Stromal cell of bone marrow (primary cell): Measurements from ENCODE around the gene CMTM6.
"Not testable (repeated sequence)": the region's sequence is repeated elsewhere in the genome, so short reads cannot be mapped to it uniquely, and the experiment has no call there.

Experiments used
- DNase-seq: peaks from one replicate; pipeline ENCODE4 v3.0.0-alpha.2; 2012; ENCODE audit warnings: low read depth

CMTM6 gene

GRCh38 chr3:32502118-32502945, at the start of gene CMTM6:
Gene CMTM6 (minus strand): TSS chr3:32502852. CDS start chr3:32502745, 107 bp downstream.
- DNase-seq, result peak; percentile 64

- no peak for DNase-seq
These were observed 49.4 kb upstream of the CMTM6 start for GRCh38 chr3:32552013-32552412.

GRCh38 chr3:32551496-32551895, 48.8 kb upstream of the CMTM6 start:
- no peak for DNase-seq

GRCh38 chr3:32551087-32551486, 48.4 kb upstream of the CMTM6 start:
- no peak for DNase-seq

- DNase-seq, result no peak
These were observed 42.7 kb upstream of the CMTM6 start for GRCh38 chr3:32545305-32545704.

- DNase-seq, result no peak
These were observed 42.2 kb upstream of the CMTM6 start for GRCh38 chr3:32544894-32545293.

GRCh38 chr3:32542807-32543206, 40.2 kb upstream of the CMTM6 start:
- DNase-seq, result no peak

GRCh38 chr3:32540899-32541298, 38.2 kb upstream of the CMTM6 start:
- DNase-seq, result no peak

GRCh38 chr3:32532434-32532833, 29.8 kb upstream of the CMTM6 start:
- no peak for DNase-seq

GRCh38 chr3:32531010-32531647, 28.5 kb upstream of the CMTM6 start:
- DNase-seq, result no peak

- DNase-seq, result no peak
These were observed 23.1 kb upstream of the CMTM6 start for GRCh38 chr3:32525720-32526119.

GRCh38 chr3:32522682-32523081, 20.0 kb upstream of the CMTM6 start:
- DNase-seq, result no peak

- DNase-seq, result not testable (repeated sequence)
These were observed 16.3 kb upstream of the CMTM6 start for GRCh38 chr3:32518921-32519320.

GRCh38 chr3:32516751-32517150, 14.1 kb upstream of the CMTM6 start:
- not testable (repeated sequence) for DNase-seq

GRCh38 chr3:32511005-32511404, 8.4 kb upstream of the CMTM6 start:
- no peak for DNase-seq

GRCh38 chr3:32510075-32510724, 7.5 kb upstream of the CMTM6 start:
- DNase-seq, result peak; percentile 53

GRCh38 chr3:32508711-32509110, 6.1 kb upstream of the CMTM6 start:
- DNase-seq, result no peak

GRCh38 chr3:32506466-32506865, 3.8 kb upstream of the CMTM6 start:
- DNase-seq, result no peak

GRCh38 chr3:32502946-32503286, 264 bp upstream of the CMTM6 start:
- DNase-seq, result no peak

GRCh38 chr3:32501783-32502117, 902 bp downstream of the CMTM6 start:
- no peak for DNase-seq

GRCh38 chr3:32500880-32501782, 1.5 kb downstream of the CMTM6 start:
- no peak for DNase-seq

- DNase-seq, result no peak
These were observed 2.4 kb downstream of the CMTM6 start for GRCh38 chr3:32500231-32500630.
